Sigmoid colon (tissue), 7 donors: ENCODE results near the gene DCHS2. TPM values are rescaled to one million over a fixed set of nuclear protein-coding genes. Genes with fewer than 3 reads are reported as not detected.

Experiments
- DNase-seq: peaks from one replicate; pipeline ENCODE4 v3.0.0-alpha.2; 2019
- H3K27ac ChIP-seq, 4 donors: fragments of 200-600 bp; sonication (generic); one replicate each; pipeline ENCODE4 v1.5.1; 2016 to 2019; ENCODE audit warnings: mild to moderate bottlenecking in 1 of 4
- H3K27me3 ChIP-seq, 3 donors: fragments of 200-600 bp; sonication (generic); one replicate each; pipeline ENCODE4 v1.5.1; 2019; ENCODE audit warnings: mild to moderate bottlenecking in 1 of 3
- H3K36me3 ChIP-seq, 4 donors: fragments of 200-600 bp; sonication (generic); one replicate each; pipeline ENCODE4 v1.5.1; 2016 to 2019
- H3K4me1 ChIP-seq, 4 donors: fragments of 200-600 bp; sonication (generic); one replicate each; pipeline ENCODE4 v1.5.1; 2017 to 2019
- H3K4me3 ChIP-seq, 4 donors: fragments of 200-600 bp; sonication (generic); one replicate each; pipeline ENCODE4 v1.5.1; 2017 to 2019; ENCODE audit warnings: mild to moderate bottlenecking in 2 of 4, moderate library complexity in 1 of 4
- H3K9me3 ChIP-seq, 4 donors: fragments of 200-600 bp in 3 of 4; sonication (generic) in 3 of 4; one replicate each; pipeline versions ENCODE4 v1.5.1 to v1.6.1; 2013 to 2019
- EP300 ChIP-seq, 4 donors: sonication (generic); formaldehyde crosslinking; IDR thresholded peaks; one replicate each; pipeline ENCODE4 v1.6.1; 2017; ENCODE audit warnings: antibody characterized with exemption in 4 of 4
- POLR2A ChIP-seq, 2 donors: fragments of 450-650 bp; IDR thresholded peaks; one replicate each; pipeline ENCODE4 v1.6.1; 2016; ENCODE audit warnings: antibody characterized with exemption in 2 of 2, mild to moderate bottlenecking in 2 of 2, moderate library complexity in 2 of 2
- POLR2AphosphoS5 ChIP-seq, 4 donors: sonication (generic); formaldehyde crosslinking; IDR thresholded peaks; one replicate each; pipeline ENCODE4 v1.6.1; 2017; ENCODE audit warnings: antibody characterized with exemption in 4 of 4
- WGBS, 2 donors: extraction: QIAGEN DNeasy Blood & Tissue Kit; methylation state at CpG; one replicate each; pipeline ENCODE4 v1.1.7; 2013; 5-methylcytosine and 5-hydroxymethylcytosine counted together
- intact Hi-C: fragments of 100-400 bp; cut with DNase I; formaldehyde crosslinking; loops from one replicate; pipeline ENCODE4 v1.15.1; 2023
- polyA plus RNA-seq, 3 donors: library from polyadenylated mRNA; stranded (reverse); fragments of 200-250 nt; gene quantifications; one replicate each; pipeline ENCODE4 v1.2.3, GENCODE V29; 2013
- total RNA-seq, 4 donors: library from RNA; depleted of rRNA; stranded (reverse); fragments of >200 nt; gene quantifications; one replicate each; pipeline ENCODE4 v1.1.0, GENCODE V29; 2016
- TF ChIP-seq, protein P1 (sequence below), 4 experiments: fragments of 450-650 bp in 3 of 4; fragments of 200-600 bp in 1 of 4; IDR thresholded peaks; one replicate each; pipeline ENCODE4 v1.5.1; 2016 to 2019; ENCODE audit warnings: antibody characterized with exemption in 4 of 4, mild to moderate bottlenecking in 3 of 4, moderate library complexity in 2 of 4
- donor health status: healthy with polysubstance abuse.
- donor health status: Bipolar disorder and iron deficiency.
- donor health status: healthy.

Gene DCHS2
- total and polyA plus RNA-seq, 7 donors, result under 0.01 to 24.1 (median 13.6) TPM

DNA sequence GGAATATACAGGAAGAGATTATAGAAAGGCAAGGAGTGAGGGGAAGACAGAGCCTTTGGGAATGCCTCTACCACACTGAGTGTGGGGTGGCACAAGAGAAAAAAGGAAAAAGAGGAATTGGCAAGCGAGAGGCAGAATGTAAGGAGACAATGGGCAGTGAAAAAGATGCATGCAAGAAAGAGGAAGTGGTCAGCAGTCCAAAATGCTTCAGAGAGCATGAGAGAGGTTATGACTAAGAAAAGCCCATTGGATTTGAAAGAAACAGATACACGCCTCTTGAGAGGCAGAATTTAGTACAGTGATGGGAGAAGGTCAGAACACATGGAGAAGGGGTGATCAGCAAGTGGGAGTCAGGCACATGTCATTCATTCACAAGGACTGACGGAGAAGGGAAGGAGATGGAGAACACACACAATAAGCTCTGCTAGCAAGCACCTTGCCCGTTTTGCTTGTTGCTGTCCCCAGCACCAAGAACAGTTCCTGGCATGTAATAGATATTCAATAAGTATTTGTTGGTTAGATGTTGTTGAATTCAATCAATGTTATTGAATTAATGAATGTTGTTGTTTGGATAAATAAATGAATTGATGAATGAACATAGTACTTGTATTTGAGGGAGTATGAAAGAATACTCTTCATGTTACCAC is 6.3 kb downstream of the DCHS2 start:
- peaks cover 0 to 5% (median 0%) of the 10 kb centered on the region in 3 donors for H3K27me3 ChIP-seq
- TF ChIP-seq POLR2A (IDR thresholded peaks at IDR 0.05) (no peak), EP300 (IDR thresholded peaks at IDR 0.05) (no peak)
- no peaks in the 10 kb centered on the region for H3K9me3 ChIP-seq
- intact Hi-C loops, result no loop called here
- no peaks in the 10 kb centered on the region for H3K36me3 ChIP-seq
- H3K4me3 ChIP-seq, result no peak overlapping the region
- peaks cover 0 to 24% (median 5%) of the 10 kb centered on the region in 4 donors for H3K4me1 ChIP-seq
- DNase-seq, result no peak
- 42 to 57% methylated on average over 4 of the region's 4 CpGs for WGBS, 2 donors
- no peak overlapping the region for H3K27ac ChIP-seq

DNA sequence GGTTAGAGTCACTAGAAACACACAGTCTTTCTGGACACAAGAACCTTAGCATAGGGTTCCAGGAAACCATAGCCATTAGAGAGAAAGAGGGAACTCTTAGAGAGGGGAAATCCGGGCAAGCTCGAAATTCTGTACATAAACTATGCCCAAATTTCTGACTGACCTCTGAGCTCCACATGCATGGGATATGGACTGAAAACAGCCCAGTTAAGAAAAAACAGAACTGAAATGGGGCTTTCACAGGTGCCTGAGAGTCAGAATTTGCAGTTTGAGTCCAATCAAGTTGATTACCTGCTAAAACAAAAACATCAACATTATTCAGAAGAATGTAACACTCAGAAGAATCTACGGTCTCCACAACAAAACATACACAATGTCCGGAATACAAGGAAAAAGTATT is 13.1 kb downstream of the DCHS2 start:
- intact Hi-C loops, result no loop called here
- TF ChIP-seq EP300 (IDR thresholded peaks at IDR 0.05) (no peak), POLR2A (IDR thresholded peaks at IDR 0.05) (no peak), POLR2AphosphoS5 (IDR thresholded peaks at IDR 0.05) (no peak)
- TF ChIP-seq, protein P1, sequence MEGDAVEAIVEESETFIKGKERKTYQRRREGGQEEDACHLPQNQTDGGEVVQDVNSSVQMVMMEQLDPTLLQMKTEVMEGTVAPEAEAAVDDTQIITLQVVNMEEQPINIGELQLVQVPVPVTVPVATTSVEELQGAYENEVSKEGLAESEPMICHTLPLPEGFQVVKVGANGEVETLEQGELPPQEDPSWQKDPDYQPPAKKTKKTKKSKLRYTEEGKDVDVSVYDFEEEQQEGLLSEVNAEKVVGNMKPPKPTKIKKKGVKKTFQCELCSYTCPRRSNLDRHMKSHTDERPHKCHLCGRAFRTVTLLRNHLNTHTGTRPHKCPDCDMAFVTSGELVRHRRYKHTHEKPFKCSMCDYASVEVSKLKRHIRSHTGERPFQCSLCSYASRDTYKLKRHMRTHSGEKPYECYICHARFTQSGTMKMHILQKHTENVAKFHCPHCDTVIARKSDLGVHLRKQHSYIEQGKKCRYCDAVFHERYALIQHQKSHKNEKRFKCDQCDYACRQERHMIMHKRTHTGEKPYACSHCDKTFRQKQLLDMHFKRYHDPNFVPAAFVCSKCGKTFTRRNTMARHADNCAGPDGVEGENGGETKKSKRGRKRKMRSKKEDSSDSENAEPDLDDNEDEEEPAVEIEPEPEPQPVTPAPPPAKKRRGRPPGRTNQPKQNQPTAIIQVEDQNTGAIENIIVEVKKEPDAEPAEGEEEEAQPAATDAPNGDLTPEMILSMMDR (IDR thresholded peaks at IDR 0.05), result no peak
- Histone ChIP-seq H3K4me1 (peaks cover 0 to 10% (median 3%) of the 10 kb centered on the region in 4 donors), H3K36me3 (no peaks in the 10 kb centered on the region), H3K27me3 (no peaks in the 10 kb centered on the region), H3K4me3 (no peak overlapping the region), H3K9me3 (no peaks in the 10 kb centered on the region), H3K27ac (no peak overlapping the region)
- WGBS, 2 donors, result 87 to 90% methylated on average over 4 of the region's 4 CpGs
- no peak for DNase-seq

GRCh38 chr4:154478128-154478527 is 13.5 kb downstream of the DCHS2 start:
- no peak for DNase-seq
- H3K27me3 ChIP-seq, result no peaks in the 10 kb centered on the region
- no peaks in the 10 kb centered on the region for H3K36me3 ChIP-seq
- no peak overlapping the region for H3K4me3 ChIP-seq
- H3K4me1 ChIP-seq, result peaks cover 0 to 10% (median 3%) of the 10 kb centered on the region in 4 donors
- no peaks in the 10 kb centered on the region for H3K9me3 ChIP-seq
- intact Hi-C loops, result no loop called here
- whole genome bisulfite sequencing, 2 donors, result 89 to 92% methylated on average over 2 of the region's 2 CpGs
- TF ChIP-seq, protein P1 (IDR thresholded peaks at IDR 0.05), result no peak
- TF ChIP-seq POLR2AphosphoS5 (IDR thresholded peaks at IDR 0.05) (no peak), POLR2A (IDR thresholded peaks at IDR 0.05) (no peak), EP300 (IDR thresholded peaks at IDR 0.05) (no peak)
- H3K27ac ChIP-seq, result no peak overlapping the region

- no peak for DNase-seq
- intact Hi-C loops, result no loop called here
- Histone ChIP-seq H3K4me3 (no peak overlapping the region), H3K27me3 (no peaks in the 10 kb centered on the region), H3K27ac (no peak overlapping the region), H3K9me3 (no peaks in the 10 kb centered on the region), H3K36me3 (no peaks in the 10 kb centered on the region), H3K4me1 (peaks cover 0 to 24% (median 13%) of the 10 kb centered on the region in 4 donors)
- 41 to 64% methylated on average over 1 of the region's 1 CpG for WGBS, 2 donors
- TF ChIP-seq EP300 (IDR thresholded peaks at IDR 0.05) (no peak), POLR2A (IDR thresholded peaks at IDR 0.05) (no peak), POLR2AphosphoS5 (IDR thresholded peaks at IDR 0.05) (no peak)
- TF ChIP-seq, protein P1 (IDR thresholded peaks at IDR 0.05), result no peak
Observed at GRCh38 chr4:154476232-154476631, 15.4 kb downstream of the DCHS2 start.

- Histone ChIP-seq H3K4me1 (peaks cover 0 to 27% (median 16%) of the 10 kb centered on the region in 4 donors), H3K4me3 (no peak overlapping the region), H3K36me3 (no peaks in the 10 kb centered on the region), H3K27me3 (no peaks in the 10 kb centered on the region), H3K27ac (no peak overlapping the region), H3K9me3 (no peaks in the 10 kb centered on the region)
- DNase-seq, result no peak
- WGBS, 2 donors, result 11 to 36% methylated on average over 1 of the region's 1 CpG
- intact Hi-C loops, result no loop called here
- TF ChIP-seq POLR2AphosphoS5 (IDR thresholded peaks at IDR 0.05) (no peak), POLR2A (IDR thresholded peaks at IDR 0.05) (no peak), EP300 (IDR thresholded peaks at IDR 0.05) (no peak)
- TF ChIP-seq, protein P1 (IDR thresholded peaks at IDR 0.05), result no peak
Observed at GRCh38 chr4:154475820-154476219, 15.8 kb downstream of the DCHS2 start.
